SK-N-SH treated with all-trans-retinoic acid at 6 μM for 48 hours (cell line): ENCODE data around the gene POMP.

Experiments used
- ATAC-seq: fragments of 200-7000 bp; cut with Tn5 transposase; 3 replicates; pipeline ENCODE4 v1.9.1; 2020; ENCODE audit warnings: mild to moderate bottlenecking, moderate library complexity
- ARNTL ChIP-seq: fragments of 450-650 bp; formaldehyde crosslinking; IDR thresholded peaks from 2 replicates; pipeline ENCODE4 v1.5.0; 2020; ENCODE audit warnings: low read depth, mild to moderate bottlenecking, moderate library complexity, borderline replicate concordance
- BACH2 ChIP-seq: fragments of 250-450 bp; sonication (Bioruptor Pico); IDR thresholded peaks from 2 replicates; pipeline ENCODE4 v1.9.0; 2021; ENCODE audit warnings: mild to moderate bottlenecking, borderline replicate concordance
- CSDC2 ChIP-seq: fragments of 250-450 bp; sonication (Bioruptor Pico); IDR thresholded peaks from 2 replicates; pipeline ENCODE4 v1.5.0; 2020; ENCODE audit warnings: mild to moderate bottlenecking, moderate library complexity
- ESRRG ChIP-seq: fragments of 250-450 bp; sonication (Bioruptor Pico); IDR thresholded peaks from 2 replicates; pipeline ENCODE4 v1.6.1; 2021; ENCODE audit warnings: mild to moderate bottlenecking
- GLIS3 ChIP-seq: fragments of 250-450 bp; sonication (Bioruptor Pico); IDR thresholded peaks from 2 replicates; pipeline ENCODE4 v1.5.0; 2020; ENCODE audit warnings: mild to moderate bottlenecking, moderate library complexity
- ISL1 ChIP-seq: fragments of 250-450 bp; sonication (Bioruptor Pico); IDR thresholded peaks from 2 replicates; pipeline ENCODE4 v2.1.2; 2022; ENCODE audit warnings: mild to moderate bottlenecking, moderate library complexity
- OSR1 ChIP-seq: fragments of 250-450 bp; sonication (Bioruptor Pico); IDR thresholded peaks from 2 replicates; pipeline ENCODE4 v1.8.0; 2022; ENCODE audit warnings: moderate library complexity, mild to moderate bottlenecking, inconsistent platforms
- PPARA ChIP-seq: fragments of 250-450 bp; sonication (Bioruptor Pico); IDR thresholded peaks from 2 replicates; pipeline ENCODE4 v1.5.0; 2020; ENCODE audit warnings: mild to moderate bottlenecking, borderline replicate concordance
- RARB ChIP-seq: fragments of 250-450 bp; sonication (Bioruptor Pico); IDR thresholded peaks from 2 replicates; pipeline ENCODE4 v1.8.0; 2021; ENCODE audit warnings: mild to moderate bottlenecking, moderate library complexity
- TCF4 ChIP-seq: fragments of 250-450 bp; sonication (Bioruptor Pico); IDR thresholded peaks from 2 replicates; pipeline ENCODE4 v1.8.0; 2021; ENCODE audit warnings: mild to moderate bottlenecking, moderate library complexity, borderline replicate concordance
- TOX ChIP-seq: fragments of 250-450 bp; sonication (Bioruptor Pico); IDR thresholded peaks from 2 replicates; pipeline ENCODE4 v1.8.0; 2021; ENCODE audit warnings: mild to moderate bottlenecking, moderate library complexity, borderline replicate concordance
- ZC3H10 ChIP-seq: fragments of 250-450 bp; sonication (Bioruptor Pico); IDR thresholded peaks from 2 replicates; pipeline ENCODE4 v1.5.1; 2021; ENCODE audit warnings: mild to moderate bottlenecking, moderate library complexity
- ZFP3 ChIP-seq: fragments of 250-450 bp; sonication (Bioruptor Pico); IDR thresholded peaks from 2 replicates; pipeline ENCODE4 v1.5.0; 2020; ENCODE audit warnings: mild to moderate bottlenecking, moderate library complexity
- ZFP30 ChIP-seq: fragments of 450-650 bp; formaldehyde crosslinking; IDR thresholded peaks from 2 replicates; pipeline ENCODE4 v1.5.0; 2022; ENCODE audit warnings: mild to moderate bottlenecking, moderate library complexity
- ZNF565 ChIP-seq: fragments of 450-650 bp; formaldehyde crosslinking; conservative IDR thresholded peaks from 2 replicates; pipeline ENCODE4 v1.5.0; 2020; ENCODE audit warnings: low read depth, mild to moderate bottlenecking, moderate library complexity
- ZNF70 ChIP-seq: fragments of 450-650 bp; formaldehyde crosslinking; IDR thresholded peaks from 2 replicates; pipeline ENCODE4 v1.5.0; 2020; ENCODE audit warnings: mild to moderate bottlenecking, moderate library complexity
- ZNF8 ChIP-seq: fragments of 450-650 bp; formaldehyde crosslinking; IDR thresholded peaks from 2 replicates; pipeline ENCODE4 v1.5.0; 2020; ENCODE audit warnings: mild to moderate bottlenecking, moderate library complexity
- TF ChIP-seq, protein P1 (sequence below): fragments of 250-450 bp; sonication (Bioruptor Pico); IDR thresholded peaks from 2 replicates; pipeline ENCODE4 v1.8.0; 2020; ENCODE audit warnings: mild to moderate bottlenecking, moderate library complexity, borderline replicate concordance
- TF ChIP-seq, protein P2 (sequence below): fragments of 250-450 bp; sonication (Bioruptor Pico); IDR thresholded peaks from 2 replicates; pipeline ENCODE4 v1.8.0; 2021; ENCODE audit warnings: low read depth, mild to moderate bottlenecking, moderate library complexity, borderline replicate concordance
- TF ChIP-seq, protein P3 (sequence below): fragments of 250-450 bp; sonication (Bioruptor Pico); IDR thresholded peaks from 2 replicates; pipeline ENCODE4 v1.5.1; 2021; ENCODE audit warnings: mild to moderate bottlenecking, moderate library complexity
- TF ChIP-seq, protein P4 (sequence below): fragments of 250-450 bp; sonication (Bioruptor Pico); IDR thresholded peaks from 2 replicates; pipeline ENCODE4 v1.5.1; 2020; ENCODE audit warnings: low read depth, mild to moderate bottlenecking, moderate library complexity
- TF ChIP-seq, protein P5 (sequence below): fragments of 250-450 bp; sonication (Bioruptor Pico); IDR thresholded peaks from 2 replicates; pipeline ENCODE4 v1.5.0; 2020; ENCODE audit warnings: mild to moderate bottlenecking, moderate library complexity

POMP gene

DNA sequence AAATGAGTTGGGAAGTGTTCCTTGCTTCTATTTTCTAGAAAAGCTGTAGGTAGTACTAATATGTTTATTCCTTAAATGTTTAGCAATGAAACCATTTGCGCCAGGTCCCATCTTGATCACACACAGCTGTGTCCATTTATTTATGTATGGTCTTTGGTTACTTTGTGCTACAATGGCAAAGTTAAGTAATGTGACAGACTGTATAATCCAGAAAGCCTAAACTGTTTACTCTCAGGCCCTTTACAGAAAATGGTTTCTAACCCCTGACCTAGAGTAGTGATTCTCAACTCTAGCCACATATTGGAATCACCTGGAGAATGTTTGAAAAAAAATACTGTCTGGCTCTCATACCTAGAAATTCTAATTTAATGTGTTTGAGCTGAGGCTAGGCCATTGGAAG, 38.5 kb downstream of the POMP start:
- no peak for ATAC-seq
- TF ChIP-seq, protein P1, sequence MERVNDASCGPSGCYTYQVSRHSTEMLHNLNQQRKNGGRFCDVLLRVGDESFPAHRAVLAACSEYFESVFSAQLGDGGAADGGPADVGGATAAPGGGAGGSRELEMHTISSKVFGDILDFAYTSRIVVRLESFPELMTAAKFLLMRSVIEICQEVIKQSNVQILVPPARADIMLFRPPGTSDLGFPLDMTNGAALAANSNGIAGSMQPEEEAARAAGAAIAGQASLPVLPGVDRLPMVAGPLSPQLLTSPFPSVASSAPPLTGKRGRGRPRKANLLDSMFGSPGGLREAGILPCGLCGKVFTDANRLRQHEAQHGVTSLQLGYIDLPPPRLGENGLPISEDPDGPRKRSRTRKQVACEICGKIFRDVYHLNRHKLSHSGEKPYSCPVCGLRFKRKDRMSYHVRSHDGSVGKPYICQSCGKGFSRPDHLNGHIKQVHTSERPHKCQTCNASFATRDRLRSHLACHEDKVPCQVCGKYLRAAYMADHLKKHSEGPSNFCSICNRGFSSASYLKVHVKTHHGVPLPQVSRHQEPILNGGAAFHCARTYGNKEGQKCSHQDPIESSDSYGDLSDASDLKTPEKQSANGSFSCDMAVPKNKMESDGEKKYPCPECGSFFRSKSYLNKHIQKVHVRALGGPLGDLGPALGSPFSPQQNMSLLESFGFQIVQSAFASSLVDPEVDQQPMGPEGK (CRISPR knock-in tag) = no peak
- TF ChIP-seq ZNF565 (CRISPR knock-in tag) (no peak), RARB (CRISPR knock-in tag) (no peak), ZNF8 (CRISPR knock-in tag) (no peak), ZC3H10 (CRISPR knock-in tag) (no peak), CSDC2 (CRISPR knock-in tag) (no peak), TOX (CRISPR knock-in tag) (no peak), BACH2 (CRISPR knock-in tag) (no peak), OSR1 (CRISPR knock-in tag) (no peak), GLIS3 (no peak), ESRRG (CRISPR knock-in tag) (no peak), ARNTL (CRISPR knock-in tag) (no peak), ISL1 (no peak), ZFP30 (CRISPR knock-in tag) (no peak)
- TF ChIP-seq, protein P2, sequence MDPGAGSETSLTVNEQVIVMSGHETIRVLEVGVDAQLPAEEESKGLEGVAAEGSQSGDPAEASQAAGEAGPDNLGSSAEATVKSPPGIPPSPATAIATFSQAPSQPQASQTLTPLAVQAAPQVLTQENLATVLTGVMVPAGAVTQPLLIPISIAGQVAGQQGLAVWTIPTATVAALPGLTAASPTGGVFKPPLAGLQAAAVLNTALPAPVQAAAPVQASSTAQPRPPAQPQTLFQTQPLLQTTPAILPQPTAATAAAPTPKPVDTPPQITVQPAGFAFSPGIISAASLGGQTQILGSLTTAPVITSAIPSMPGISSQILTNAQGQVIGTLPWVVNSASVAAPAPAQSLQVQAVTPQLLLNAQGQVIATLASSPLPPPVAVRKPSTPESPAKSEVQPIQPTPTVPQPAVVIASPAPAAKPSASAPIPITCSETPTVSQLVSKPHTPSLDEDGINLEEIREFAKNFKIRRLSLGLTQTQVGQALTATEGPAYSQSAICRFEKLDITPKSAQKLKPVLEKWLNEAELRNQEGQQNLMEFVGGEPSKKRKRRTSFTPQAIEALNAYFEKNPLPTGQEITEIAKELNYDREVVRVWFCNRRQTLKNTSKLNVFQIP = no peak
- TF ChIP-seq, protein P3, sequence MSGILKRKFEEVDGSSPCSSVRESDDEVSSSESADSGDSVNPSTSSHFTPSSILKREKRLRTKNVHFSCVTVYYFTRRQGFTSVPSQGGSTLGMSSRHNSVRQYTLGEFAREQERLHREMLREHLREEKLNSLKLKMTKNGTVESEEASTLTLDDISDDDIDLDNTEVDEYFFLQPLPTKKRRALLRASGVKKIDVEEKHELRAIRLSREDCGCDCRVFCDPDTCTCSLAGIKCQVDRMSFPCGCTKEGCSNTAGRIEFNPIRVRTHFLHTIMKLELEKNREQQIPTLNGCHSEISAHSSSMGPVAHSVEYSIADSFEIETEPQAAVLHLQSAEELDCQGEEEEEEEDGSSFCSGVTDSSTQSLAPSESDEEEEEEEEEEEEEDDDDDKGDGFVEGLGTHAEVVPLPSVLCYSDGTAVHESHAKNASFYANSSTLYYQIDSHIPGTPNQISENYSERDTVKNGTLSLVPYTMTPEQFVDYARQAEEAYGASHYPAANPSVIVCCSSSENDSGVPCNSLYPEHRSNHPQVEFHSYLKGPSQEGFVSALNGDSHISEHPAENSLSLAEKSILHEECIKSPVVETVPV (CRISPR knock-in tag) = no peak
- TF ChIP-seq, protein P4, sequence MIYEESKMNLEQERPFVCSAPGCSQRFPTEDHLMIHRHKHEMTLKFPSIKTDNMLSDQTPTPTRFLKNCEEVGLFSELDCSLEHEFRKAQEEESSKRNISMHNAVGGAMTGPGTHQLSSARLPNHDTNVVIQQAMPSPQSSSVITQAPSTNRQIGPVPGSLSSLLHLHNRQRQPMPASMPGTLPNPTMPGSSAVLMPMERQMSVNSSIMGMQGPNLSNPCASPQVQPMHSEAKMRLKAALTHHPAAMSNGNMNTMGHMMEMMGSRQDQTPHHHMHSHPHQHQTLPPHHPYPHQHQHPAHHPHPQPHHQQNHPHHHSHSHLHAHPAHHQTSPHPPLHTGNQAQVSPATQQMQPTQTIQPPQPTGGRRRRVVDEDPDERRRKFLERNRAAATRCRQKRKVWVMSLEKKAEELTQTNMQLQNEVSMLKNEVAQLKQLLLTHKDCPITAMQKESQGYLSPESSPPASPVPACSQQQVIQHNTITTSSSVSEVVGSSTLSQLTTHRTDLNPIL (CRISPR knock-in tag) = no peak

DNA sequence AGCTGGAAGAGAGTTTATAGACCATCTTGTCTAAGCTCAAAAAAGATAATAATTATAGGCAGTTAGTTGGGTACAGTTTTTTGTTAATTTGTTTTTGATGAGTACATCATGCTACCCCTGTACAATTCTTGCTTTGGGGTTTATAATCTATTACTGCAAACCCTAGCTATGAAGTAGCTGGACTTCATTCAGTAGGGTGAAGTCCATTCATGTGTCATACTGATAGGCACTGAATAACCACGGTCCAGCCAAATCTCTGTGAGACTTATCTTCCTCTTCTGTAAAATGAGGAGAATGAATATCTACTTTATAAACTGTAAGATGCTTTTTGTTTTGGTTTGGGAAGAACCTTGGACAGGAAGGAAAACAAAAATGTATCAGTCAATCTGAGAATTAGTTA, 40.3 kb downstream of the POMP start:
- TF ChIP-seq ZC3H10 (CRISPR knock-in tag) = no peak
- TF ChIP-seq OSR1 (CRISPR knock-in tag) = no peak
- no peak for TF ChIP-seq ZFP3 (CRISPR knock-in tag)
- no peak for TF ChIP-seq PPARA (CRISPR knock-in tag)
- no peak for TF ChIP-seq ZNF565 (CRISPR knock-in tag)
- TF ChIP-seq ZNF70 = no peak
- TF ChIP-seq, protein P5, sequence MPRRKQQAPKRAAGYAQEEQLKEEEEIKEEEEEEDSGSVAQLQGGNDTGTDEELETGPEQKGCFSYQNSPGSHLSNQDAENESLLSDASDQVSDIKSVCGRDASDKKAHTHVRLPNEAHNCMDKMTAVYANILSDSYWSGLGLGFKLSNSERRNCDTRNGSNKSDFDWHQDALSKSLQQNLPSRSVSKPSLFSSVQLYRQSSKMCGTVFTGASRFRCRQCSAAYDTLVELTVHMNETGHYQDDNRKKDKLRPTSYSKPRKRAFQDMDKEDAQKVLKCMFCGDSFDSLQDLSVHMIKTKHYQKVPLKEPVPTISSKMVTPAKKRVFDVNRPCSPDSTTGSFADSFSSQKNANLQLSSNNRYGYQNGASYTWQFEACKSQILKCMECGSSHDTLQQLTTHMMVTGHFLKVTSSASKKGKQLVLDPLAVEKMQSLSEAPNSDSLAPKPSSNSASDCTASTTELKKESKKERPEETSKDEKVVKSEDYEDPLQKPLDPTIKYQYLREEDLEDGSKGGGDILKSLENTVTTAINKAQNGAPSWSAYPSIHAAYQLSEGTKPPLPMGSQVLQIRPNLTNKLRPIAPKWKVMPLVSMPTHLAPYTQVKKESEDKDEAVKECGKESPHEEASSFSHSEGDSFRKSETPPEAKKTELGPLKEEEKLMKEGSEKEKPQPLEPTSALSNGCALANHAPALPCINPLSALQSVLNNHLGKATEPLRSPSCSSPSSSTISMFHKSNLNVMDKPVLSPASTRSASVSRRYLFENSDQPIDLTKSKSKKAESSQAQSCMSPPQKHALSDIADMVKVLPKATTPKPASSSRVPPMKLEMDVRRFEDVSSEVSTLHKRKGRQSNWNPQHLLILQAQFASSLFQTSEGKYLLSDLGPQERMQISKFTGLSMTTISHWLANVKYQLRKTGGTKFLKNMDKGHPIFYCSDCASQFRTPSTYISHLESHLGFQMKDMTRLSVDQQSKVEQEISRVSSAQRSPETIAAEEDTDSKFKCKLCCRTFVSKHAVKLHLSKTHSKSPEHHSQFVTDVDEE (CRISPR knock-in tag) = no peak
- TF ChIP-seq, protein P4 (CRISPR knock-in tag) = no peak
- no peak for ATAC-seq

DNA sequence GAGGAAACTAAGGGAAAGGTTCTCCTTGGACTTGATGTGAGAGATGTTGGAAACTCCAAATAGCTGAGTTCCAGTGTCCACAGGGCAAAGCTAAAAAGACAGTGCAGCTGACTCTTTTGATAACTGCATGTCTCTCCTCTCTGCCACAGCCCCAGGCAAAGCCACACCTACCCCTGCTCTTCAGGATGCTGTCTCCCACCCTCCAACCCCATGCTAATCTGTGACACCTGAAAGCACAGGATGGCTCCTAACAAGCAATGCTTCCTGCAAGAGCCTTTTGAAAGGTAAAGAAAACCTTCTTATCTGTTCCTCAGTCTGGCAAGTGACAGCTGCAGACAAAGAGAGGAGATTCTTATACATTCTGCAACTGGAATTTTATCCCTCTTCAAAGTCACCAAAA, 45.4 kb downstream of the POMP start:
- TF ChIP-seq BACH2 (CRISPR knock-in tag) (no peak), PPARA (CRISPR knock-in tag) (no peak), ZNF70 (no peak), ZFP30 (CRISPR knock-in tag) (no peak), ARNTL (CRISPR knock-in tag) (no peak), RARB (CRISPR knock-in tag) (no peak), TCF4 (CRISPR knock-in tag) (no peak)
- TF ChIP-seq, protein P1 (CRISPR knock-in tag) = no peak
- TF ChIP-seq, protein P3 (CRISPR knock-in tag) = no peak

More for the DNA sequence above, 45.4 kb downstream of the POMP start:
- no peak for ATAC-seq
